HK-2 (cell line): Measurements from ENCODE around the gene GPSM3.

ENCODE experiments used
- DNase-seq: peaks from one replicate; pipeline ENCODE4 v3.0.0-alpha.2; 2018; ENCODE audit not compliant: unreplicated experiment

The GPSM3 gene

DNA sequence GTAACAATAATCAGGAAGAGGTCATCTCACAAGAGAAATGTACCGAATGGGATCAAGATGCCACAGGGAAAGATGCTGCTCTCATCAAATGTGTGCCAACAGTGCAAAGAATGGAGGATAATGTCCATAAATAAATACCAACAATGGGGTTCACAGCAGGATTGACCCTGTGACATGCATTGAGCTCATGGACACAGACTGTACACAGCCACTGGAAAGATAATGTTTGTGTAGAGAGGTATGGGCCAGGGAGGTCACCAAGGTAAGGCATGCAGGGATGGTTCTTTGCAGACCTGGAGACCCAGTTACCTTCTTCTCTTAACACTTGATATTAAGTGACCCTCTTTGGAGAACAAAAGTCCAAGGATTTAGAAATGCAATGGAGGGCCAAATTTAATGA is 18.0 kb downstream of the GPSM3 start:
- no peak for DNase-seq

DNA sequence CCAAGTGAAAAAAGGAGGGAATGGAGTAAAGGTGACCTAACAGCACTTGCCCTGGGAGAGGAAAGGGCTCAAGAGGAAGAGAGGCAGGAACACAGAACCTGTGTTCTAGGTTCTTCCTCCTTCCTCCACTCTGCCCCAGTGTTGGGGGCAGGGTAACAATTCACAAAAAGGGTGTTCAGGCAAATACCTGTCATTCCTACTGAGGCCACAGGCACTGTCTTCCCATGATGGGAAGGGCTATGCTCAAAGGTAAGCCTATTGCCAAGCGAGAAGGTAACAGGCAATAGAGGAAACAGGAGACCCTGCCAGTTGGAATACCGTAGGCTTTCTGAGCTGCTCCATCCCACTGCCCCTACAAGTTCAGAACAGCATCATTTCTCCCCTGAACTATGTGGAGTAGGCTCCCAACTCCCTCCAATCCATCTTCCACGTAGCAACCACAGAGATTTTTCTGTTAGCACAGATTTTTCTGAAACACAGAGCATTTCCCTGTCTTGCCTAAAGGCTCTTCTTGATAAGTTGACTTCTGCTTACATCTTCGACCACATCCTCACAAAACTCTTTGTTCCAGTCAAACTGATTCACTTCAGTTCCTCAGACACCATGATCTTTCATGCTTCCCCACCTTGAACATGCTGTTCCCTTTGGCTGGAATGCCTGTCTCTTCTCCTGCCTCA is 19.3 kb downstream of the GPSM3 start:
- DNase-seq = no peak

DNA sequence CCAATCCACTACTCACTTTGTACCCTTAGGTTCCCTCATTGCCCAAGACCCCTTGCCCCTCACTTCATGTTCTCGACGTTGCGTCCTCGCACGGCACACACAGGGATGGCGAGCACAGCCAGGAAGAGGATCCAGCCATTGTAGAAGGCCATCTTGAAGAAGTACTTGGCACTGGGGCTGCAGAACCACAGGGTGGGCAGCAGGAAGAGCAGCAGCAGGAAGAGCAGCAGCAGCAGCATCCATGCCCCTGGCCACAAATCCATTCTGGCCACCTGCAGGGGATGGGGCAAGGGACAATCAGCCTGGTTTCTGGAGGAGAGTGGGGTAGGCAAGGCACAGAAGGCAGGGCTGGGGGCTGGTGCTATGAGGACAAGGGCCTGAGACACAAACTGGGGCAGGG is 21.2 kb downstream of the GPSM3 start:
- no peak for DNase-seq

DNA sequence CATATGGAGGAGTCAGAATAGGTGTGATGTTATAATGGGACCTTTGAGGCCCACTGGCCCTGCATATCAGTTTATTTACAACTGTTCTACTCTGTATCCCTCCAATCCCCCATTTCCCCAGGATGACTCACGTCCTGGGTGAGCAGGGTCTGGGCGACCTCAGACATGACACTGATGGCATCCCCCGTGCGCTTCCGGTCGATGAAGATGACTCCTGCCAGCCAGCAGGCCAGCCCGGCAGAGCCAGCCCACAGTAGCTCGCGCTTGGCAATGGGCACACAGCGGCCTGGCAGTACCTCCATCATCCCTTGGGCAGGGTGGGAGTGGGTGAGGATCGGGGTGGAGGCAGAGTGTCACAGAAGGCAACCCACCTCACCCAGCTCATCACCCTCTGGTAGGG is 22.1 kb downstream of the GPSM3 start:
- DNase-seq = no peak

DNA sequence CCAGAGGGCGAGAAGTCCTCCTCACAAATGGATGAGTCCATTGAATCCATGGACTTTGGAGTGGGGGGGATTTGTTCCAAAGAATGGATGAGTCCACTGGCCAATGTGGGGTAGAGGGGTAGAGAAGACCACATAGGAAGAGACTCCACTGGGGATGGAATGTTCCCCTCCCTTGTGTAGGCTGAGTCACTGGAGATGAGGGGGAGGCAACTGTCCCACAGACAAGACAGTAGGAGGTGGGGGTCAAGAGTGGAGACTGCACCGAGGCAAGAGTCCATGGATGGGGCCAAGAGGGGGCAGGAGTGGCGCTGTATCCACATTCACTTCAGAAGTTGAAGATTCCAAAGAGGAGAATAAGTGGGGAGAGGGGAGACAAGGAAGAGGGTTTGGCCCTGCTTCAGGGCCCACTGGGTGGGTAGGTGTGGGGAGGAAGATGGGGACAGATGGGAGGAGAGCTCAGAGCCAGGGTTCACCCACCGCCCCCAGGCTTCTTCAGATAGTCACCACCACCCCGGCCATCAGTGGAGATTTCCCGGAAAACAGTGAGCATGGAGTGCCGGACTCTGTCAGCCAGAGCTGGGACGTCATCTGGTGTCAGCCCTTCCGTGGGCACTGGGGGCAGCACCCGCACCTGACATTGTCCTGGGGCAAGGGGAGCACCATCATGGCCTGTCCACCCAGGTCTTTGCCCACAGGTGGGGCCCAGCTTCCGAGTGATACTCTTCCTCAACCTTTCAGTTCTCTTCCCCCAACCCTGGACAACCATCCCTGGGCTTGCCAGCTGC is 23.4 kb downstream of the GPSM3 start:
- no peak for DNase-seq

DNA sequence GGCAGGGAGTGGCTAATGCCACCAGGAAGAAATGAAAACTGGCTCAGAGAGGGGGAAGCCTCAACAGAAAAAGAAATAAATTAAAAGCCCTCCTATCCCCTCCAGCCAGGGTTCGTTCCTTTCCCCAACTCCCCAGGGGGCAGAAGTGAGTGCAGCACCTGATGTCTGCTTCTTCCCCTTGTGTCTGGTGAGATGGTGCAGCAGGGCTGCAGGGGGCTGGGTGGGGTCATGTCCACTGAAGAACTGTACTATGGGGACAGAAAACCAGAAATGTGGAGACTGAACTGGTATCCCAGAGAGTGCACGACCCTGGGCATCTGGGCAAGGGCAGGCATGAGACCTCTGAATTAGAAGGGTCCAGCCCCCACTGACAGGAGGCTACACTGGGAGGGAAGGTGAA is 24.1 kb downstream of the GPSM3 start:
- DNase-seq = no peak

DNA sequence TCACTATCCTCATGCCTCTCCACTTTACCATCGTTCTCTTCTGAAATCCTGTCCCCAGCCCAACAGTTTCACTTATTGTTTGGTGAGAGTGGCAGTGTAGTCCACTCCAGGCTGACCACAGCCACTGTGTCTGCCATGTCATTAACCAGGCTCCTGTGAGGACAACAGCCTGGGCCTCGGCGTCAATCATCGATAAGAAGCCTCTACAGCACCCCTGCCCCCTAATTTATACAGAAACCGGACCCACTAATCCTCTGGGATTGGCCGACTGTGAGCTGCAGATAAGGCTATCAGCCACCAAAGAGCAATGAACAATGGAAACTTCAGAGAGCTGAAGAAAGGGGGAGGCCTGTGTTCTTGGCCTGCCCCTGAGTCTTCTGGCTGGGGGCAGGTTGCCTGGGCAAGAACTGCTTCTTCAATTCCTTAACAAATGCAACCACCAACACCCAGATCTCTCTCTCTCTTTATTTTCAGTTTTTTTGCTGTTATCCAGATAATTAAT is 24.6 kb downstream of the GPSM3 start:
- no peak for DNase-seq

DNA sequence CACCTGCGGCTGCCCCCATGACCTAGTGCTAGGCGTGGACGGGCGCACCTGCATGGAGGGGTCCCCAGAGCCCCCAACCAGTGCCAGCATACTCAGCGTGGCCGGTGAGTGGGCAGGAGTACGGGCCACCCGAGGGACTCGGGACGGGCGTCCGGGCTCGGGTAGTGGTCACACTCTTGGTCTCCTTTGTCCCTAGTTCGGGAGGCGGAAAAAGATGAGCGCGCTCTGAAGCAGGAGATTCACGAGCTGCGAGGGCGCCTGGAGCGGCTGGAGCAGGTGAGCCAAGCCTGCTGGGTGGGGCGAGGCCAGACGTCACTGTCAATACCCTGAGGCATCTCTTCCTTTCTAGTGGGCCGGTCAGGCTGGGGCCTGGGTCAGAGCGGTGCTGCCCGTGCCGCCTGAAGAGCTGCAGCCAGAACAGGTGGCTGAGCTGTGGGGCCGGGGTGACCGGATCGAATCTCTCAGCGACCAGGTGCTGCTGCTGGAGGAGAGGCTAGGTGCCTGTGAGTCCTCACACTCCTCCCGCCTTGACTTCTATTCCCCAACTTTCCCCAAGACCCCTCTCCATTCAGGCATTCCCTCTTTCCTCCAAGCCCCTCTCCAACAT is 25.2 kb downstream of the GPSM3 start:
- DNase-seq = no peak

DNA sequence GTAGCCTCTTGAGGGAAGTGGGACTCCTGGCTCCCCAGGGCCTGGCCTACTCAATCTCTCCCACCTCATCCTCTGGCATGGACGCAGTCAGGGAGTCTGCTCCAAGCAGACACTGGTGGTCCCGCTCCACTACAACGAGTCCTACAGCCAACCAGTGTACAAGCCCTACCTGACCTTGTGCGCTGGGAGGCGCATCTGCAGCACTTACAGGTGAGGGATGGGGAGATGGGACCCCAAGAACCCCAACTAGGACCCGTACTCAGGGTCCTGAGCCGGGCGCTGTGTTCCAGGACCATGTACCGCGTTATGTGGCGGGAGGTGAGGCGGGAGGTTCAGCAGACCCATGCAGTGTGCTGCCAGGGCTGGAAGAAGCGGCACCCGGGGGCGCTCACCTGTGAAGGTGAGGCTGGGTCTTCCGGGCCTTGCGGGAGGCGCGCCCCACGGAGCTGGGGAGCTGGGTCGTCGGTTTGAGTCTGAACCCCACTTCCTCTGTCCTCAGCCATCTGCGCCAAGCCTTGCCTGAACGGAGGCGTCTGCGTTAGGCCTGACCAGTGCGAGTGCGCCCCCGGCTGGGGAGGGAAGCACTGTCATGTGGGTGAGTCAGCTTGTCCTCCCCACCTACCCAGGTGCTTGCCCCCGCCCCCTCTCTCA is 25.9 kb downstream of the GPSM3 start:
- DNase-seq = no peak

DNA sequence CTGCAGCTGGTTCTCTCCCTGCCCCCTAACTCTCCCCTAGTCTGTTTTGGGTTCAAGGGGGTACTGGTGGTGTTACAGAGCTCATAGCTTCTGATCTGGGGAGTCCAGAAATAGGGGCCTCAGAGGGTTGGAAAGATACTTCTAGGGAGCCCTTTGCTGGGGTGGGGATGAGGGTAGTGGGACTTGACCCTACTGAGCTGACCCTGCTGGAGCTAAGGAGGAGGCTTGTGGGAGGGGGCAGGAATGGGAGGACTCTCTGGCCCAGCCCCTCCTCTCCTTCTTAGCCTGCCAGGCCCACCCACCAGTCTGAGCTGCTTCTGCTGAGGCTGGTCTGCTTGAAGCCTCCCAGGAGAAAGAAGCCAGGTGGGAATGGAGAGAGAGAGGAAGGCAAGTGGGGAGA is 28.1 kb downstream of the GPSM3 start, which contains the start of gene EGFL8:
TSS of gene EGFL8 (plus strand) at position 301 of the 400 bp plus-strand sequence. CDS start 1,571 bp downstream, outside the sequence.
- DNase-seq = no peak

DNA sequence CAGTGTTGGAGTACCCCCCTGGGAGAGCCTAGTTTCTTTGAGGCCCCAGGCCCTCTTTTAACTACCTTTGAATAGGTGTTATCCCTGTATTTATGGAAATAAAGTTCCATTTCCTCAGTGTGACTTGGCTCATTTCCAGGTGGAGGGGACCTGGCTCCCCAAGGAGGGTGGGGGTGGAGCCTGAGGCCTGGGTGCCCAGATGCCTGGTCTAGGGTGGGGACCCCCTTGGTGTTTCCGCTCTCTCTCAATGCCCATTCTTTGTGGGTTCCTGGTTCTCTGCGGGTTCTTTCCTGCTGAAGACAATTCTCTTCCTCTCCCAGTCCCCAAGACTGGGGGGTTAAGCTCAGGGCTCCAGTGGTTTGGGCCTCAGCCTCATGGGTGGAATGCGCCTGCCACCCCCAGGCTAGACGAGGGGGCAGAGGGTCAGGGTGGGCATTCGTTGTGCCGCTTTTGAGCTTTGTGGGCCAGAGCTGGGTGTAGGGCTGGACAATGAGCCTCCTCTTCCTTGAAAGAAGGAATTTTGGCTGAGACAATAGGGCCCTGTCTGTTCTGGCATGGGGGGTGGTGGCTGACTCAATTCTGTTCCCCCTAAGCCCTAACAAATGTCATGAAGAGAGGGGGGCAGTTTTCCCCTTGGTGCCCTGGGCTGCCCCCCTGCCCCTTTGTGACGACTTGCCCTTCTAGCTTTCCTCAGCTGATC is 28.7 kb downstream of the GPSM3 start:
- no peak for DNase-seq

DNA sequence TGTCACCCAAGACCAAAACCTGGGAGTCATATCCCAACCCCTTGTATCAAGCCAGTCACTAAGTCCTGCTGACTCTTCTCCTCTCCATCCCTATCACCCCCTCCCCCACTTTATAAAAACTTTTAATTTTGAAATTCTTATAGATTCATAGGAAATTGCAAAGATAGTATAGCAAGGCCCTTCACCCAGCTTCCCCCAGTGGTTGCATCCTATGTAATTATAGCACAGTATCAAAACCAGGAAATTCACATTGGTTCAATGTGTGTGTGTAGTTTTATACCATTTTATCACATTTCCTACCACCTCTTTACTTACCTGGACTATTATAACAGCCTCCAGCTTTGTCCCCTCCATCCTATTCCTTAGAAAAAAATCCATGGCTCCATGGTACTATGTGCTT is 34.4 kb downstream of the GPSM3 start:
- no peak for DNase-seq

DNA sequence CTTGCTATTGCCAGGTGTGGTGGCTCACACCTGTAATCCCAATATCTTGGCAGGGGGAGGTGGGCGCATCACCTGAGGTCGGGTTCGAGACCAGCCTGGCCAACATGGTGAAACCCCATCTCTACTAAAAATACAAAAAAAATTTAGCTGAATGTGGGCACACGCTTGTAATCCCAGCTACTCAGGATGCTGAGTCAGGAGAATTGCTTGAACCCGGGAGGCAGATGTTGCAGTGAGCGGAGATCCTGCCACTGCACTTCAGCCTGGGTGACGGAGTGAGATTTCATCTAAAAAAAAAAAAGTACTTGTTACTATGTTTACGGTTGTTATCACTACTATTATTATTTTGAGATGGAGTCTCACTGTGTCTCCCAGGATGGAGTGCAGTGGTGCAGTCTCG is 35.6 kb downstream of the GPSM3 start:
- no peak for DNase-seq

DNA sequence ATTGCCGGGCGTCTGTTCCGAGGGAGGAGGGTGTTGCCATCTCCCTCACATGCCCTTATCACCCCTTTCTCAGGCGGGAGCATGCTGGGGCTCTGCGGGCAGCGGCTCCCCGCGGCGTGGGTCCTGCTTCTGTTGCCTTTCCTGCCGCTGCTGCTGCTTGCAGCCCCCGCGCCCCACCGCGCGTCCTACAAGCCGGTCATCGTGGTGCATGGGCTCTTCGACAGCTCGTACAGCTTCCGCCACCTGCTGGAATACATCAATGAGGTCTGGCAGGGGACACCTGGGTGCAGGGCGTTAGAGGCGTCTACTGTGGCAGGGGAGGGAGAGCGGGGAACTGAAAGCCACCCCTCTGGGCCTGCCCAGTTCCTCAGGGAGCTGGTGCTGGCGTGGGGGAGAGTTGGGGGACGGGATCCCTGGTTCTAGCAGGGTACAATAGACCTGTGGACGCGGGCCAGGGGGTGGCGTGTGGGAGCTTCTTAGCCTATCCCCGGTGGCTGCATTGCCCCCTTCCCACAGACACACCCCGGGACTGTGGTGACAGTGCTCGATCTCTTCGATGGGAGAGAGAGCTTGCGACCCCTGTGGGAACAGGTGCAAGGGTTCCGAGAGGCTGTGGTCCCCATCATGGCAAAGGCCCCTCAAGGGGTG is 37.8 kb downstream of the GPSM3 start:
- DNase-seq = peak; percentile 63

DNA sequence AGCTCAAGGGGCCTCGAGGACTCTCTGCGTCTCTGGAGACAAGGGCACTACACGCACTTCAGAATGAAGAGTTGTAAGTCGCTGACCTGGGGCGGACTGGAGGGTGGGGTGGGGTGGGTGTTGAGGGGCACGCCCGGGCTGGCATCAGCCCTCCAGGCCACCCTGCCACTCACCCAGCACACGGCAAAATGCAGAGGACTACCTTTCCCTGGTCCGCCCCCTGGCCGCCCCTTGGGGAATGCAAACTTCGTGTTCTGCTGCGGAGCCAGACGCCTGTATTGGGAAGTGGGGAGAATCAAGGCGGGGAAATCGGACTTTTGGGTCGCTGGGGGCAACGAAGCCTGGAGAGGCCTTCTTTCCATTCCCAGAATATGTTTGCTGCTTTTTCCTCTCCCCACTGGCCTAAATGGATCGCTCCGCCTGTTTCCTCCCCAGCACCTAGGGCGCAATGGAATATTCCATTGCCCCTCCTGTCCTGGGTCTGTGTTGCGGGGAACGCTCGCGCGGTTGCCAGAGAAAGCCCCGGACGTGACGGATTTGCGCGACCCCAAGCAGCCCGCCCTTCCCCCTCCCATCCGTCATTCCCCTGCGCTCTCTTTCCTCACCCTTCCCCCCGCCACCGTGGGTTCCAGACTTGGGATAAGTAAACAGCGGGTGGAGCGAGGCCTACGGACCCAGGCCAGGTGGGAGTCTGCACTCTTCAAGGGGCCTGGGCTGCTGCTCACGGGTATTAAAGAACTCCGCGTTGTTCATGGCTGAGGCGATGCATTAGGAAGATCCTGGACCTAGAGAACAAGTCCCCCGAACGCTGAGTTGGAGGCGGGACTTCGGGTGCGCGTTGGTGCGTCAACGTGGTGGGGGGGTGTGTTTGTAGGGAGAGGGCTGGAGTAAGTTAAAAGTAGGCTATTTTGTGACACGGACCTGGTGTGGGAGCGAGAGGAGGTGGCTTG is 38.6 kb downstream of the GPSM3 start, which contains the start of gene PPT2:
TSS of gene PPT2 (plus strand) at position 578 of the 950 bp plus-strand sequence. CDS start 454 bp downstream, outside the sequence.
- peak; percentile 81 for DNase-seq

DNA sequence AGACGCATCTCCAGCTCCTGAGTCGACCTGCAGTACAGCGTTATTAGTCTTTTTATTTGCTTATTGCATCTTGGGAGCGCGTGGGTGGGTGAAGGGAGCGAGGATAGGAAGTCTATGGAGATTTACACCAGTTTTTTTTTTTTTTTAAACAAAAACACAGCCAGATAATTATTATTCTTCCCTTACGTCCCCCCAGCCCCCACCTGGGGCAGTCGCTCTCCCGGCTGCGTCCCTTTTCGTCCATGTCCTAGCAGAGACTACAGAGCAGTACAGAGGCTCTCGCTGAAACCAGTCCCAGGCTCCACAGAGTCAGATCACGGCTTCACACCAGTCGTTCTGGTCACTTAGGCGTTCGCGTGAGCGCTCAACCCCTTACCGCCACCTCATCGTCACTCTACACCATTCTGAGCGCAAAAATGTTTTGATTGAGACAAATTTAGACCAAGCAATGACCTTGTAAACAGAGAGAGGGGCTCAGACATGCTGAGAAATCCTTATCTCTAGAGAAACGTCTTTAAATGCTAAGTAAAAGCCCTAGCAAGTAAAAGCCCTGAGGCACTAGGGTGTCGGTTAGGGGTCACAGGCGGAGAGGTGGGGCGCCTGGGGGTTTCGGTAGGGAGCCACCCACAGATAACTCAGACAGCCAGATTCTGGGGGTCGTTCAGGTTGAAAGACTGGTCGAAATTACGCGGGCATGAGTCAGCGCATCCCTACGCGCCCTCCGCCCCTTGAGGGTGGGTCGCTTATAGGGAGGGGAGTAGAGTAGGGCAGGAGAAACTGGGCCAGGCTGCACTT is 39.5 kb downstream of the GPSM3 start:
- no peak for DNase-seq

DNA sequence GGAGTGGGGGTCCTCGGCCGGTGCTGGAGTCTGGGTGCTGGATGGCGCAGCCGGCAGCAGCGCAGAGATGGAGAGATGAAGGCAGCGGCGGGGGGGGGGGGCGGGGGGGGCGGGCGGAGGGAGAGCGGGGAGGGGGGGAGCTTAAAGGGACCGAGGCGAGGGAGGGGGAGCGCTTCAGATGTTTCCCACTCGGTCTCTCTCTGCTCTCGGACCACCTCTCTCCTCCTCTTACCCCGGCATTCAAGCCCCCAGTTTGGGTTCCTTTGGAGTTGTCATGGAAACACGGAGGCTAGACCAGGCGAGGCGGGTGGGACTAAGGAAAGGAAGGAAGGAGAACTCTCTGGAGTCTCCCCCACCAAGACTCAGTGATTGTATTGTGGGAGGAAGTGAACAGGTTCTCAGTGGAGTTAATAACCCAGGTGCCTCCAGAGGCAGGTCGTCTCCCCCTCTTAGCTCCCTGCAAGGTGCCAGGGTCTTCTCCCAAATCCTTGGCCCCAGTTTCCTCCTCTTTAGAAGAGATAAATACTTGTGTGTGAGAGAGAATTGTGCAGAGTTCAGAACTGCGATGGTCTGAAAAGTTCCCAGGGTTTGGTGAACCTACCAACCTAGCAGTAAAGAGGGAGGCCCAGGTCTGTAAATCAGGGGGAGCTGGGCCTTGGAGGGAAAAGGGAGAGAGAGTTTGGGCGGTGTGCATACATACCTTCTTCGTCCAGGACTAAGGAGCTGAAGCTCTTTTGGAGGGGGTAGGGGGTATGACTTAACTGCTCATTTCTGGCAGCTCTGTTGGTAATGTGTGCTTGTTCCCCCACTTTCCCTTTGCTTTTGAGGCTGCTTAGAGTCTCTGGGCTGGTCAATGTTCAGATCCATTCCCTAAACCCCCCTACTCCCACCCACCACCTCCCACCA is 40.3 kb downstream of the GPSM3 start, which contains the start of gene PRRT1:
TSS of gene PRRT1 (minus strand) at position 77 of the 906 bp plus-strand sequence. CDS start 112 bp downstream, outside the sequence.
- DNase-seq = no peak
